HG03103 (cell line): Measurements from ENCODE around the gene DVL2.

Experiments
- ATAC-seq: cut with Tn5 transposase; IDR thresholded peaks from one replicate; pipeline ENCODE4 v1.9.1; 2021; ENCODE audit warnings: low read depth; ENCODE audit not compliant: unreplicated experiment

Gene DVL2

GRCh38 chr17:7239091-7240027 lies 5.0 kb upstream of the DVL2 start, which contains the start of gene PHF23:
Gene PHF23, minus strand, starts transcription at chr17:7239457. Its CDS starts 178 bp downstream, at chr17:7239279.
- ATAC-seq, result peak; percentile 45

- no peak for ATAC-seq
These were observed 4.2 kb upstream of the DVL2 start for GRCh38 chr17:7238420-7239090.

GRCh38 chr17:7237761-7238419 lies 3.6 kb upstream of the DVL2 start:
- no peak for ATAC-seq

GRCh38 chr17:7237266-7237760 lies 3.0 kb upstream of the DVL2 start:
- ATAC-seq, result no peak

GRCh38 chr17:7236808-7237207 lies 2.5 kb upstream of the DVL2 start:
- no peak for ATAC-seq

GRCh38 chr17:7235693-7236665 lies 1.7 kb upstream of the DVL2 start:
- ATAC-seq, result no peak

GRCh38 chr17:7233701-7234082 lies 625 bp downstream of the DVL2 start:
- ATAC-seq, result no peak

GRCh38 chr17:7232114-7232513 lies 2.2 kb downstream of the DVL2 start:
- no peak for ATAC-seq

- no peak for ATAC-seq
These were observed 4.8 kb downstream of the DVL2 start for GRCh38 chr17:7229504-7229903.

GRCh38 chr17:7228920-7229319 lies 5.4 kb downstream of the DVL2 start:
- no peak for ATAC-seq

GRCh38 chr17:7226721-7227710 lies 7.3 kb downstream of the DVL2 start:
- ATAC-seq, result no peak

- ATAC-seq, result no peak
These were observed 8.5 kb downstream of the DVL2 start for GRCh38 chr17:7225711-7226331.

- ATAC-seq, result no peak
These were observed 9.6 kb downstream of the DVL2 start for GRCh38 chr17:7224661-7225111.

- ATAC-seq, result no peak
These were observed 10.2 kb downstream of the DVL2 start for GRCh38 chr17:7224110-7224509.

GRCh38 chr17:7223375-7223774 lies 10.9 kb downstream of the DVL2 start:
- no peak for ATAC-seq

GRCh38 chr17:7222972-7223292 lies 11.4 kb downstream of the DVL2 start:
- ATAC-seq, result no peak

GRCh38 chr17:7222093-7222971 lies 12.0 kb downstream of the DVL2 start:
- ATAC-seq, result no peak
